MCF 10A (cell line): ENCODE measurements around the gene IMMP2L. TPM values are rescaled to one million over a fixed set of nuclear protein-coding genes. Genes with fewer than 3 reads are reported as not detected.

Experiments
- BruUV-seq: library from RNA; stranded (reverse); fragments of 400-500 nt; replicated peaks from 2 replicates; lab custom pipeline; 2021; lab: Mats Ljungman, UMichigan
- CTCF ChIA-PET: fragments of 300-600 bp; sonication (Branson Sonifier 250); formaldehyde crosslinking; extraction: SDS; loops from one replicate; lab custom pipeline; 2021; ENCODE audit warnings: antibody characterized with exemption, inconsistent platforms; lab: Yijun Ruan, JAX
- POLR2A ChIA-PET: fragments of 300-600, 350-650 bp; sonication (Branson Sonifier 250); formaldehyde crosslinking; extraction: SDS; loops from one replicate; lab custom pipeline; 2020; ENCODE audit warnings: antibody characterized with exemption, inconsistent platforms; lab: Yijun Ruan, JAX
- DNase-seq: peaks from one replicate; pipeline ENCODE4 v3.0.0-alpha.2; 2018; ENCODE audit not compliant: unreplicated experiment
- H3K27ac Mint-ChIP-seq: one replicate; pipeline ENCODE4 v1.8.0; 2022; ENCODE audit warnings: mild to moderate bottlenecking, low read depth, mixed read lengths; ENCODE audit not compliant: unreplicated experiment
- H3K27me3 Mint-ChIP-seq: one replicate; pipeline ENCODE4 v1.8.0; 2022; ENCODE audit warnings: mixed read lengths; ENCODE audit not compliant: insufficient read depth, unreplicated experiment
- H3K36me3 Mint-ChIP-seq: one replicate; pipeline ENCODE4 v1.8.0; 2022; ENCODE audit warnings: mild to moderate bottlenecking, moderate library complexity, mixed read lengths; ENCODE audit not compliant: insufficient read depth, unreplicated experiment
- H3K4me1 Mint-ChIP-seq: one replicate; pipeline ENCODE4 v1.8.0; 2022; ENCODE audit warnings: mixed read lengths; ENCODE audit not compliant: insufficient read depth, unreplicated experiment
- H3K4me3 Mint-ChIP-seq: one replicate; pipeline ENCODE4 v1.8.0; 2022; ENCODE audit warnings: mild to moderate bottlenecking, moderate library complexity, mixed read lengths; ENCODE audit not compliant: unreplicated experiment
- H3K9me3 Mint-ChIP-seq: one replicate; pipeline ENCODE4 v1.8.0; 2022; ENCODE audit warnings: mixed read lengths; ENCODE audit not compliant: unreplicated experiment
- CTCF ChIP-seq: fragments of 200-600 bp; IDR thresholded peaks from one replicate; pipeline ENCODE4 v1.8.0; 2022; ENCODE audit warnings: antibody characterized with exemption, mild to moderate bottlenecking; ENCODE audit not compliant: unreplicated experiment
- intact Hi-C: fragments of 100-400 bp; cut with micrococcal nuclease; formaldehyde crosslinking; loops from 2 replicates; pipeline ENCODE4 v1.14.1; 2022
- total RNA-seq: library from RNA; stranded (reverse); gene quantifications from 2 replicates; pipeline ENCODE4 v1.2.3, GENCODE V29; 2022

The IMMP2L gene
- total RNA-seq, 1 experiment from 2014 or later = 23.7 TPM

- no TSS peak for BruUV-seq
- intact Hi-C loops = no loop called here
- H3K27me3 Mint-ChIP-seq = no peaks in the 10 kb centered on the region
- H3K27ac Mint-ChIP-seq = no peak overlapping the region
- H3K4me3 Mint-ChIP-seq = no peak overlapping the region
- H3K9me3 Mint-ChIP-seq = no peaks in the 10 kb centered on the region
- DNase-seq = no peak
- CTCF ChIA-PET = no interaction called here
- no peaks in the 10 kb centered on the region for H3K36me3 Mint-ChIP-seq
- TF ChIP-seq CTCF = no peak
- peaks cover 10% of the 10 kb centered on the region for H3K4me1 Mint-ChIP-seq
- POLR2A ChIA-PET = no interaction called here
Measured at GRCh38 chr7:111525100-111525499, 37.2 kb downstream of the IMMP2L start.

GRCh38 chr7:111521660-111522059, 40.6 kb downstream of the IMMP2L start:
- H3K27me3 Mint-ChIP-seq = no peaks in the 10 kb centered on the region
- CTCF ChIA-PET = no interaction called here
- H3K27ac Mint-ChIP-seq = no peak overlapping the region
- H3K36me3 Mint-ChIP-seq = peaks cover 4% of the 10 kb centered on the region
- BruUV-seq = no TSS peak
- H3K4me1 Mint-ChIP-seq = no peaks in the 10 kb centered on the region
- intact Hi-C loops = no loop called here
- no peak for TF ChIP-seq CTCF
- H3K4me3 Mint-ChIP-seq = no peak overlapping the region
- no peaks in the 10 kb centered on the region for H3K9me3 Mint-ChIP-seq
- no peak for DNase-seq
- POLR2A ChIA-PET = no interaction called here

- Mint-ChIP-seq H3K27ac (no peak overlapping the region), H3K27me3 (no peaks in the 10 kb centered on the region), H3K4me1 (no peaks in the 10 kb centered on the region), H3K36me3 (peaks cover 4% of the 10 kb centered on the region), H3K9me3 (no peaks in the 10 kb centered on the region), H3K4me3 (no peak overlapping the region)
- DNase-seq = no peak
- ChIA-PET CTCF (no interaction called here), POLR2A (no interaction called here)
- intact Hi-C loops = no loop called here
- no peak for TF ChIP-seq CTCF
- no TSS peak for BruUV-seq
Measured at GRCh38 chr7:111518264-111518663, 44.0 kb downstream of the IMMP2L start.

- POLR2A ChIA-PET = no interaction called here
- intact Hi-C loops = no loop called here
- no peak overlapping the region for H3K4me3 Mint-ChIP-seq
- no peaks in the 10 kb centered on the region for H3K4me1 Mint-ChIP-seq
- peaks cover 4% of the 10 kb centered on the region for H3K36me3 Mint-ChIP-seq
- no peaks in the 10 kb centered on the region for H3K27me3 Mint-ChIP-seq
- no peaks in the 10 kb centered on the region for H3K9me3 Mint-ChIP-seq
- TF ChIP-seq CTCF = no peak
- no TSS peak for BruUV-seq
- no peak overlapping the region for H3K27ac Mint-ChIP-seq
- DNase-seq = no peak
- CTCF ChIA-PET = no interaction called here
Measured at GRCh38 chr7:111517549-111517951, 44.7 kb downstream of the IMMP2L start.
